Suppressor macrophage treated with lipopolysaccharide for 4 hours (primary cell): Measurements from ENCODE around the gene EDA.
"Not testable (repeated sequence)": the region's sequence is repeated elsewhere in the genome, so short reads cannot be mapped to it uniquely, and the experiment has no call there.

Experiments used
- DNase-seq: peaks from one replicate; pipeline ENCODE4 v3.0.0-alpha.2; 2020

Gene EDA

DNA sequence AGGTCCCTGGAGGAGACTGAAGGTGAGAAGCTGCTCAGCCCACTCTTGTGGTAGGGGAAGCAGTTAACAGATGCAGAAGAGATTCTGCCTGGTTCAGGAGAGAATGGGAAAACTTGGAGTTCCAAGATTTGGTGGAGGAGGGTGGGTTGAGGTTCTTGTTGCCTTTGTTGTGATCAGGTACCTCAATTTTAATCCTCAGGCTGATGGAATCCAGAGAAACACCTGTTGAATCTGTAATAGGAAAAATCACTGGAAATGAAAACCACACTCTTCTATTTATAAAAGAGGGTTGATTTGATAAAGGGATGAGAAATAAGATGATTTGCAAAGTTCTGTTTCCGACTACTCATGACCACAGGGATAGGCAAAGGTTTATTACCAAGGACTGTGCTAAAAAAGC, 132.1 kb downstream of the EDA start:
- DNase-seq = no peak

DNA sequence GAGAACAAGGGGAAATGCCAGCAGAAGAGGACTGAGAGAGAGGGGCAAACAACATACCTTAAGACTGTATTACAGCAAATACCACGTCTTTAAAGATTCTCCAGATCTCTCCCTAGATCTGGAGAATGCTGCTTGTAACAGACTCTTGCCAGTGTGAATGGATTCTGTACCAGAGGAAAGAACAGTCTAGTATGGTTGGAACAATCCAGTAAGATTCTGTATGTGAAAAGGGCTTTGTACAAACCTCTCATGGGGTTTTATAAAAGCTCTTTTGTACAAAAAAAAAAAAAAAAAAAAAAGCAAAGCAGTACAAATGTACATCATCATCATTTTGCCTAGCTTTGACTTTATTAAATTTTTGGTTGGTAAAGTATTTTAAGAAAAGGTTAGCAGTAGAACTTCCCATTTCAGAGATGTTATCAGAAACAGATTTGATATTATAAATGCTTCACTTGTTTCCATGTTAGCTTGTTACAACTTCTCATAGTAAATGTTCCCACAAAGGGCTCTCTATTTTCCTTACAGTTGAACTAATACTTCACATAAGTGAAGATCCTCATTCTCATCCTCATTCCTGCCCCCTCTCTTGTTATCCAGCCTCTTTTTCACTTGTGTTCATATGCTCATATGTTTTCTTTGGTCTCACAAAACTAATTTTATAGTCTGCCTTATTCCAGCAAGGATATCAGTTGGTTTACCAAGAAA, 144.2 kb downstream of the EDA start:
- no peak for DNase-seq

DNA sequence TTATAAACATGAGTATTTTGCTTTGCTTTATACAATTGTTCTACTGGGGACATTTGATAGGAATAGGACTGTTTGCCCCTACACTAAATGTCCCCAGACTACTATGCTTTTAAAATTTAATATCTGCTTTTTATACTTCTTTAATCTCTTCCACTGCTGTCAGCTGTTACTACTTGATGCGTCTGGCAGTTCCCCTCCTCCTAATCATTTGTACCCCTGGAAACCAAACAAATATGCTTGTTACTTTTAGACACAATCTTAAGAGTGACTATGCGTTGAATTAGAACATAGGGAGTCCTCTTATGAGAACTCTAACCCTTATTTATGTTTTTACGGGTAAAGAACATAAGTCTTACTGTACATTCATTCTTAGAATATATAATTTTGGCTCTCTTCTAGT, 145.7 kb downstream of the EDA start:
- DNase-seq = no peak

DNA sequence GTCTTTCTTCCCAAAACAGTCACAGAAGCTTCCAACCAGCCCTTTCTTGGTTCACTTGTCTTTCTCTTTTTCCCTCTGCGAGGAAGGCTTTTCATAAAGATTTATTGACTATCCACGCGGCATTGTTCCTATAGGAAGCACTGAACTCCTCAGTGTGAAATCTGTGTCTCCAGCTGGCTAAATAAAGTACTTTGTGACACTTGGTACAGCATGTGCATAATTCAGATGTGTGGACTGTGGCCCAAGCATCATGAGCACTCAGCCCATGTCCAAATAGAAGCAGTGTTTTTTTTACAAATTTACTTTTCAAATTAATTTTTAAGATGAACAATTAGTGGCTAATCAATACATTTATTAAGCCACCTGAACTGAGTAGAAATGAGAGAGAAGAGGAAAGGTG, 146.4 kb downstream of the EDA start:
- DNase-seq = no peak

DNA sequence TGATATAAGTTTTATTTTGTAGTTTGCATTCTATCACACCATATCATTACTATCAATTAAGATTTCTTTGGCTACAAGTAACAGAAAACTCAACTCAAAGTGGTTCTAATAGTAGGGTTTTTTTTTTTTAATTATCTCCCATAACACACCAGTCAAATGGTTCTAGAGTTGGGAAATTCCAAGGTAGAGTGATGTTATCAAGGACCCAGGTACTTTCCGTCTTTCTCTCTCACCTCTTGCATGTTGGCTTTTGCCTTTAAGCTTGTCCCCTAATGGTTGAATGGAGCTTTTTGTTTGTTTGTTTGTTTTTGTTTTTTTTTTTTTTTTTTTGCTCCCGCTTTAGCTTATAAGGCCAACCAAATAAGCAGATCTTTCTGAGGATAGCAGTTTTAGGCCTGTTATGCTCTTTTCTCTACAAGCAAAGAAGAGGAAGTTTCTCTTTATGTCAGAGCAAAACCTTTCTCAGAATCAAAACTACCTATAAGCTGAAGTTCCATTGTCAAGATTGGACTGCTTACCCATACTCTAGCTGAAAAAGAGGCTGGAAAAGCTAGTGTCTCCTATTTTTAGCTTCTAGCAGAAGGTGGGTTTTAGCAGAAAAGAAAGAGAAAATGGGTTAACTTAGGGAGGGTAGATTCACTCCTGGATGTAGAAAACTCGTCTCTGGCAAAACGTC, 177.5 kb downstream of the EDA start:
- no peak for DNase-seq

DNA sequence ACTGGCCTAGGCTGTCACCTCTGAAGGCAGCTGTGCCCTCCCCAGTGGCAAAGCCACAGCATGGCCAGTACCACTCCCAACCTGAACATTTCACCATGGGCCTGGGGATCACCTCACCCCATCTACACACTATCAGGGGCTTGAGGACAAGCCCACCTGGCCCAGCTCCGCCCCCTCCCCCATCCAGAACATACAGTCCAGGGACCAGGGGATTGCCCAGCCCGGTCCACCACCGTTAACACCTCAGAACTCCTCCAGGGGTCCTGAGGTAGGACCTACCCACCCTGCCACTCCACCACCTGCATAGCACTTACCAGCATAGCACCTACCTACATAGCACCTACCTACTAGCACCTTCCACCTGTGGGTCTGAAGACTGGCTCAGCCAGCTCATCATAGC, 179.8 kb downstream of the EDA start:
- DNase-seq = no peak

DNA sequence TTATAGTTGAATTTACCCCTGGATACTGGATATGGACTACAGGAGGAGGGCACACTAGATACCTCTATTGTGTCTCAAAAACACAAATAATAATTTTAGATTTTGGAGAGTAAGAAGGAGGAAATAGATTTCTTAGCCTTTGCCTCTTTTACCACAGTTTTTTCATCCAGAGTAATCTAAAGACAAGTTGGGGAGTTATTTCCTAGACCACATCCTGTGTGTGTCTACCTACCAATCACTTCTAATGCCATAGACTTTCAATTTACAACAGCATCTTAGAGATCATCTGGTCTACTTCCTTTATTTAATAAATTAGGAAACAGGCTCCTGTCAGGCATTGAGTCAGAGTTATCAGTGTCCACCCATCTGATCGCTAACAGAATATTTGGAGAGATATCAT, 191.5 kb downstream of the EDA start:
- no peak for DNase-seq

DNA sequence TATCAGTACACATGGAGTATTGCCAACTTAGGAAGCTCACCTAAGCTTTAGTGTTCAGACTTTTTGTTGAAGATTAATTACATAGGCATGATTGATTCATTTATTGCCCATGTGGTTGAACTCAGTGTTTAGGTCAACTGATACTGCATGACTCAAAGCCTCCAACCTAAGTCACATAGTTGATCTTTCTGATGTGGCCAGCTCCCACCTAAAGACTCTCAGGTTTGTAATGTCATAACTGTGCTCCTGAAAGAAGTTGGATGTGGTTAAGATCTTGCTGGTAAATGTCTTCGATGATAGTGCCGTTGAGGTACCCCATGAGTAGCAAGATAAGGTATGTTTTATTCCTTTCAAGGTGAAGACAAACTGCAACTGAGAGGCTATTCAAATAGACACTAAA, 192.5 kb downstream of the EDA start:
- DNase-seq = no peak

DNA sequence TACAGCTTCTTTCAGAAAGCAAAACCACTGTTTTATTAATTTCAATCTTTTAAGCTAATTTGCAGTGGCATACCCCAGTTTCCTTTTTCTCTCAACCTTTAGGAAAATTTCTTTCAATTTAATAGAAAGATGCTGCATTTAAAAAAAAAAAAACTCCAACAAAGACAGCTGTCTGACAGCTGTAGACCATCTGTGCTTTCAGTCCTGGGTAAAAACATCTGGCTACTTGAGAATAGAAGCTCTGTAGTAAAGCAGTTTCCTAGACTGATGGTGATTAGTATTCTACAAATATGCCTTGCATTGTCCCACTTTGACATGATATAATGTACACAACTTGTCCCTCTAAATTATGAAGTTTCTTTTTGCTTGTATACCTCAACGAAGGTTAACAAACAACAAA, 197.8 kb downstream of the EDA start:
- no peak for DNase-seq

DNA sequence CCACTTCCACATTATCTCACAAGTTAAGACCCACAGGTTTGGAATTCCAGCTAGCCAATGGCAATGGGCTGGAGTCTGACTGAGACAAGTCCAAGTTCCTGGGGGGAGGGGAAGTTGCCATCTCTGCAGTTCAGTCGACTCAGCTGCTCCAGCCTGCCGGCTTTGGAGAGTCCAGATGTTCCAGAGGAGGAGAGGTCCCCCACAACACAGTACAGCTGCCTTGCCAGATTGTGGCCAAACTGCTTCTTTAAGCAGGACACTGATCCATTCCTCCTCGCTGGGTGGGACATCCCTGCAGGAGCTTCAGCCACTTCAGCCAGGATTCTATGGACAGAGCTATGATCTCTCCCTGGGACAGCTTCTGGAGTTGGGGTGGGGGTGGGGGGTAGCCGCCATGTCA, 199.2 kb downstream of the EDA start:
- DNase-seq = no peak

DNA sequence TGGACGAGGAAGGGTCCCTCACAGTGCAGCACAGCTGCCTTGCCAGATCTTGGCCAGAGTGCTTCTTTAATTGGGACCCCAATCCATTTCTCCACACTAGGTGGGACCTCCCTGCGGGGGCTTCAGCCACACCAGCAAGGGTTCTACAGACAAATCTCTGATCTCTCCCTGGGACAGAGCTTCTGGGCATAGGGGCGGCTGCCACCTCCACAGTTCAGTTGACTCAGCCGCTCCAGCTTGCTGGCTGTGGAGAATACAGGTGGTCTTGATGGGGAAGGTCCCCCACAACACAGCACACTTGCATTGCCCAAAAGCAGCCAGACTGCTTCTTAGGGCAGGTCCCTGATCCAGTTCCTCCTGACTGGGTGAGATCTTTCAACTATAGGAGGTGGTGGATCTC, 199.6 kb downstream of the EDA start:
- DNase-seq = no peak

DNA sequence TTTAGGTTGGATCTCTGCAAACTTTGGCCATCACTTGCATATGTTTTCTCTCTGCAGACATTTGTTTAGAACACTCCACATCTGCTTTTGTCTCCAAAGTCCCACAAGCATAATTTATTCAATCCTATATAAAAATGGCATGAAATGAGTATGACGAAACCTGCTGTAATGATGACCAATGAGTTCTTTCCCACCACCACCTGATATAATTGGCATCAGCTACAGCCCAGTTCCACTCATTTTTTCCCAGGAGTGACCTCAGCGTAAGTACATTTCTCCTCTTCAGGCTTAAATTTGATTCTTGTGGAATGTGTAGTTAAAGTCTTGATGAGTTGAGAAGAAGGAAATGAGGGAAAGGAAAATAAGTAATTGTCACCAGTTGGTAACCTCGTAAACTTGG, 228.7 kb downstream of the EDA start:
- no peak for DNase-seq

DNA sequence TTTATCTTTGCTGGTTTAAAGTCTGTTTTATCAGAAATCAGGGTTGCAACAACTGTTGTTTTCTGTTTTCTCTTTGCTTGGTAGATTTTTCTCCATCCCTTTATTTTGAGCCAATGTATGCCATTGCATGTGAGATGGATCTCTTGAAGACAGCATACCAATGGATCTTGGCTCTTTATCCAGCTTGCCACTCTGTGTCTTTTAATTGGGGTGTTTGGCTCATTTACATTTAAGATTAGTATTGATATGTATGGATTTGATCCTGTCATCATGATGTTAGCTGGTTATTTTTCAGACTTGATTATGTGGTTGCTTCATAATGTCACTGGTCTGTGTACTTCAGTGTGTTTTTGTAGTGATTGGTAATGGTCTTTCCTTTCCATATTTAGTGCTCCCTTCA, 244.1 kb downstream of the EDA start:
- DNase-seq = not testable (repeated sequence)

DNA sequence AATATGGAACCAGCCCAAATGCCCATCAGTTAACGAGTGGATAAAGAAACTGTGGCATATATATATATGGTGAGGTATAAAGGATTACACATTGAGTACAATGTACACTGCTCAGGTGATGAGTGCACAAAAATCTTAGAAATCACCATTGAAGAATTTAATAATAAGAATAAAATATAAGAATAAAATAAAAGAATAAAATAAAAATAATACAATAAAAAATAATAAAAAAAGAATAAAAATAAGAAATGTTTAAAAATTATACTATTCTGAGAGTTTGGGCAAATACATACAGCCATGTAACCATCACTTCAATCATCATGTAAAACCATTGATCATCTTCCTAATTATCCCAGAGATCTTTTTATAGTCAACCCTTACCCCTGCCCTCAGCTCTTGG, 260.3 kb downstream of the EDA start:
- no peak for DNase-seq

DNA sequence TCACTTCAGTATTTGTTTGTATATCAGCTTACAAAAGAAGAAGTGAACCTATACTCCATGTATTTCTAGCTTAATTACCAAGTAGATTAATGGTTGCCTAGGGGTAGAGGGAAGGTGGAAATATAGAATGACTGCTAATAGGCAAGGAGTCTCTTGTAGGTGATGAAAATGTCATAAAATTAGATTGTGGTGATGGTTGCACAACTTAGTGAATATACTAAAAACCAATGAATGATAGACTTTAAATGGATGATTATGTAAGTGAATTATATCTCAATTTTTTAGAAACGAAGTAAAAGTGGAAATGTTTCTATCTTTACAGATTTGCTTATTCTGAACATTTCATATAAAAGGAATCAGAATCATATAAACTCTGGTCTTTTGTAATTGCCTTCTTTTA, 268.3 kb downstream of the EDA start:
- DNase-seq = no peak

DNA sequence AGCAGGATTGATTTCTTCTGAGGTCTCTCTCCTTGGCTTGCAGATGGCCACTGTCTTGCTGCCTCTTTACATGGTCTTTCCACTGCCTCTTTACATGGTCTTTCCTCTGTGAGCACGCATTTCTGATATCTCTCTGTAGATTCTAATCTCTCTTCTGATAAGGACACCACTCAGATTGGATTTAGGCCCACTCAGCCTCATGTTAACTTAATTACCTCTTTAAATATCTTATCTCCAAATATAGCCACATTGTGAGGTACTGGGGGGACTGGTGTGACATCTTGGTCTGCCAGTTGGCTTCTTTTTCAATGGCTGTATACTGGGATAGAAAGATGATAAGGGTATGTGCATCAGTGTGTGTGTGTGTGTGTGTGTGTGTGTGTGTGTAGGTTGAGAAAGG, 280.1 kb downstream of the EDA start:
- no peak for DNase-seq

DNA sequence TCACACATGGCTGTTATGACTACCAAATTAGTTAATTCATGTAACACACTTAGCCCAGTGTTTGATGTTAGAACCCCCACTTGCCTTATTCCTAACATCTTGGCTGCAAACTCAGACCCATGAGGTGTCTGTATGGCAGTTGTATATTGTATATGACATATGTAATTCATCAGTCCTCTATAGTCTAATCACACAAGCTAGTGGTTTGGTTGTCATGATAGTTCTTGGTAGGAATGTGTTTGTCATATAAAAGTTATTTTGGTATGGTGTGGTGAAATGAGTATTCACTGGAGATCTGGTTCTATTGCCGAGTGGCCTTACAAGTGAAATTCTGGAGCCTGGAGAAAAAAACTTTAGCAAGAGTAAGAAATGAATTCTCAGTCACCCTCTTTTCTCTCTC, 284.6 kb downstream of the EDA start:
- no peak for DNase-seq

DNA sequence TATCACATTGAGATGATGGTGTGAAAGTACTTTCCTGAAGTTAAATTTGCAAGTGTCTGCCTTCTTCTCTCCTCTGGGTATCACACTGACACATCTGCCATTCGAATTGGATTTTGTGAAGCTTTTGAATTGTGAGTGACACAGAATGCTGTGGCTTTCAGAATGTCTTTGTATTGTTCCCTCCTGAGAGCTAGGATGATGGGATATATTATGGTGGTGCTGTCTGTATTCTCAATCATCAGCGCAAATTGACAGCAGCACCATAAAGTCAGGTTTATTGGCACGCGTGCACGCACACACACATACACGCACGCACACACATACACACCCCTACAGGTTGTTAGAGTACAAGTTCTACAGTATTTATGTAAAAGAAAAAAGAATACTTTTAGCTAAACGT, 290.5 kb downstream of the EDA start:
- DNase-seq = no peak

DNA sequence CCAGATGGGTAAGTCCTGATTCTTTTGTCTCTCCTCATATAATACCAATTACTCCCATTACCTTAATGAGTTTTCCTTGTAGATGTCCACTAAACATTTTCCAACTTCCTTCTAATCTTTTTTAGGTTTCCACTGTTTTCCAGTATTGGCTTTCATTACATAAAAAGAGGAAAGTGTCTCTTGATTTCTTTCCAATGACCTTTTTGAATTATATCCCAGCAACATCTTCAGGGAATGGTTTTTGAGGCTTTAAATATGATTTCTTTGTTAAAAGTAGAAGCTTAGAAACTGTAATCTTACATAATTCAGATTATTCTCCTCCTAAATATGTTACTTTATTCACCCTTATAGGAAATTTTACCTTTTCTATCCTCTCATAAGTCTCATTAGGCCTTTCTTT, 298.9 kb downstream of the EDA start:
- DNase-seq = no peak

DNA sequence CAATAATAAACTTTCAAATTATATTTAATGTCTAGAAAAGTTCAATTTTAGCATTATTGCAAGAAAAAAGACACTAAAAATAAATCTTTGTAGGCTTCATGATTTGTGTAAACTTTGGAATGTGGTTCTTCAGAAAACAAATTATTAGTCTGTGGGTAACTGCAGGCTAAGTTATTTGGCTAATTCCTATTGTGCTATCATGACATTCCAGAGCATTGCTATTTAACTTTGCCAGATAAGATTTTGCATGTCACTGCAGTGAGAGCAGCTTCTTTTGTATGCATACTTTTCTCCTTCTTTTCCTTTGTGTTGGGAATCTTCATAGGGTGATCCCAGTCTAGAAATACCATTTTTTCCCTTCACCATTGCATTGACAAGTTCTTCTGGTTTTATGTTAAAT, 303.8 kb downstream of the EDA start:
- no peak for DNase-seq

DNA sequence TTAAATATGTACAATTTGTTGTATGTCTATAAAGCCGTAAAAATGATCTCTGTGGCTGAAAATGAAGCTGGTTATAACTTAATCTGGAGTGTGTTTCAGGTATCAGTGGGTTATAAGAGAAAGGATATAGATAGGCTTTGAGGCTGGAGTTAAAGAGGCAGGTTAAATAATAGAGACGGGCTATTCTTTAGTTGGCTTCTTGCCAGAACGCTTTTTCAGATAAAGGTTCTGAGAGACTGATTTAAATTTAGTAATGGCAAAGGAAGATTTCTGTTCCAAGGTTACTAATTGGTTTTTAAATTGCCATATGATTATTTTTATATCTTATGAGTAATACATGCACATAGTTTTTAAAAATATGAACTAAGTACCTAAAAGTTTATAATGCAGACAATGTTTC, 316.4 kb downstream of the EDA start:
- no peak for DNase-seq

DNA sequence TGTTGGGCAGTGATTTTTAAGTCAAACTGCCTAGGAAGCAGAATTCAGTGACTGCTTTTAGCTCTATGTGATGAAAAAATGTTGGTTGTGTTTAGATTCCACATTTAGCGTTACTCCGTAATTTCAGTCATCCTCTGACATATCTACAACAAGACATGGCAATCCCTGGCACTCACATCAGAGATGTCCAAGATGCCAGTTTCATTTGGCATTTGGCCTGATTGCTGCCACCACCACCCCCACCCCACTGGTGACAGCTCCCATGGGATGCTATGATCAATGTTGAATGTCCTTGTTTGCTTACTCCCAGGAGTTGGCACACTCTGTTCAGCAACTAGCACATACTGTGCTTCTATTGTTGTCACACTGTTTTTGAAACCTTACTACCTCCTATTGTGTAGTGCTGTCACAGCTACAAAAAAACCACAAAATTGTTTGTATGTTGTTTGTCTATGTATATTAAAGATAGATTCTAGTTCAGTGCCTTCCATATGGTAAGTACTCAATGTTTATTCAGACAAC, 332.4 kb downstream of the EDA start:
- no peak for DNase-seq

DNA sequence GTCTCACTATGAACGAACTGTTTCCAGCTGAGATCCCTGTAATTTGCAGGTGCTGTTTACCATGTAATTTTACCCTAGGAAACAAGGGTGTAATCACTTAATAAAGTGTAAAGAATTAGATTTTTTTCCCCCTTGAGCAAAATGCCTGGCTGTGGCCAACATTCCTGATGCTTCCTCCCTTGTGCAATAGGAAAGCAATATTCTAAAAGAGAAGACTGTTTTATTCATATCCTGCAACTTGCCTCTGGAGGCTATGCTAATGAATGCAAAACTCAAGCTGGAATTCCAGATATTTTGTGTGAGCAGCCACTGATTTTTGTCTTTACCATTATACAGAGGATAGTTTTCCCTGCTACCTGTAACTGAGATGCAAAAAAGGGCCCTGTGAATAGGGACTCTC, 335.8 kb downstream of the EDA start:
- no peak for DNase-seq

DNA sequence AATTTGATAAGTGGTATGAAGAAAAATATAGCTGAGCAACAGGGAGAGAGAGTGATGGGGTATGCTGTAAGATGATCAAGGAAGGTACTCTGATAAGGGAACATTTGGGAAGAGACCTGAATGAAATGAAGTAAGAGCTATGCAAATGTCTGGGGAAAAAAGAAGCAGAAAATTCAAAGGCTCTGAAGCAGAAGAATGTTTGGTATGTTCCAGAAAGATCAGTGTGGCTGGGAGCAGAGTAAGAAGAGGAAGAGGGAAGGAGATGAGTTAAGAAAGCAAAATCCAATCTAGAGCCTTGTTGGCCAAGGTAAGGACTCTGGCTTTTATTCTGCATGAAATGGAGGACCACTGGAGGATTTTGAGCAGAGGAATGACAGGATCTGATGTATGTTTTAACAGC, 343.8 kb downstream of the EDA start:
- DNase-seq = no peak
